ENCODE measurements around the gene CYB5R3. TPM values are rescaled to one million over a fixed set of nuclear protein-coding genes. Genes with fewer than 3 reads are reported as not detected.

CYB5R3 gene
- total and polyA plus RNA-seq, 10 donors, result 37.3 to 134 (median 78.1) TPM

DNA sequence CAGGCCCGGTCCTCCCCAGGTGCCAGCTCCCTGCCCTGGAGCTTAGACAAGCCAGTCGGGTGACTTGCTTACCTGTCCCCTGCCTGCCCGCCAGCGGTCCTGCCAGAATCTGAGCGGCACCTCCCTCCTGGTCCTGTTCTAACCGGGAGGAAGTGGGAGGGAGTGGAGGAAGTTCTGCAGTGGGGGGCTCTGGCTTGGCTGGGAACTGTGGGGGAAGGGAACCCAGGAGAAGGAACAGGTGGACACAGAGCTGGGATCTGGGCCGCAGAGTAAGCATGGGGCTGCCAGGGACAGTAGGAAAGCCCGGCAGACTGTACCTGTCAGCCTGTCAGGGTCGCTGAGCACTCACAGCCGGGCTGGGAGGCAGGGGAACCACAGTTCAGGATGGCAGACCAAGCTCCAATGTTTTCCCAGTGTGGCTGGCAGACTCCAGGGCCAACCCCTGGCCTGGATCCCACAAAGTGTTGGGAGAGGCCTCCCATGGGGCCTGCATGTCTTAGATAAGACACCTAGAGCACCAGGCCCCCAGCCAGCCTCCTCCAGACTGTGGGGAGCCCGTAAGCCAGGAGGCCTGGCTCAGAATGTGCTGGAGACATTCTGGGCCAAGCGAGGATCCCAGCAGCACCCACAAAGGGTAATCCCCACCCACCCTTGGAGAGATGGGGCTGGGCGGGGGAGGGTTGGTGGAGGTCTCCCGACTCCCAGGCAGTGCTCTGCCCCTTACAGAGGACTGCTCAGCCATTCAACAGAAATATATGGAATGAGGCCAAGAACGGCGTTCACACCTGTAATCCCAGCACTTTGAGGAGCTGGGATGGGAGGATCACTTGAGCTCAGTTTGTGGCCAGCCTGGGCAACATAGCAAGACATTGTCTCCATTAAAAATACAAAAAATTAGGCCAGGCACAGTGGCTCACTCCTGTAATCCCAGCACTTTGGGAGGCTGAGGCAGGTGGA, 2.3 kb downstream of the CYB5R3 start:
- 45 to 61% (median 54%) methylated on average over 11 to 16 of the region's 16 CpGs for WGBS, 5 donors
- Histone ChIP-seq H3K9me3 (no peaks in the 10 kb centered on the region), H3K27ac (peak overlapping the region in 6 of 8 donors; percentile 25 to 81 (median 70)), H3K36me3 (peaks cover 0 to 13% (median 0%) of the 10 kb centered on the region in 6 donors), H3K4me3 (peak overlapping the region in 3 of 8 donors; percentile 10 to 39 (median 20)), H3K4me1 (peaks cover 60 to 77% (median 72%) of the 10 kb centered on the region in 6 donors), H3K27me3 (replicated peaks in 1 of 7) (no peaks in the 10 kb centered on the region)
- TF ChIP-seq CTCF (IDR thresholded peaks at IDR 0.05 in 8 of 11, conservative IDR thresholded peaks at IDR 0.05 in 3 of 11) (no peak), POLR2AphosphoS5 (IDR thresholded peaks at IDR 0.05) (no peak), POLR2A (IDR thresholded peaks at IDR 0.05) (no peak)
- intact Hi-C loops (cut with DNase I; ENCODE audit: low total_unique reads), result no loop called here
- DNase-seq, result no peak

DNA sequence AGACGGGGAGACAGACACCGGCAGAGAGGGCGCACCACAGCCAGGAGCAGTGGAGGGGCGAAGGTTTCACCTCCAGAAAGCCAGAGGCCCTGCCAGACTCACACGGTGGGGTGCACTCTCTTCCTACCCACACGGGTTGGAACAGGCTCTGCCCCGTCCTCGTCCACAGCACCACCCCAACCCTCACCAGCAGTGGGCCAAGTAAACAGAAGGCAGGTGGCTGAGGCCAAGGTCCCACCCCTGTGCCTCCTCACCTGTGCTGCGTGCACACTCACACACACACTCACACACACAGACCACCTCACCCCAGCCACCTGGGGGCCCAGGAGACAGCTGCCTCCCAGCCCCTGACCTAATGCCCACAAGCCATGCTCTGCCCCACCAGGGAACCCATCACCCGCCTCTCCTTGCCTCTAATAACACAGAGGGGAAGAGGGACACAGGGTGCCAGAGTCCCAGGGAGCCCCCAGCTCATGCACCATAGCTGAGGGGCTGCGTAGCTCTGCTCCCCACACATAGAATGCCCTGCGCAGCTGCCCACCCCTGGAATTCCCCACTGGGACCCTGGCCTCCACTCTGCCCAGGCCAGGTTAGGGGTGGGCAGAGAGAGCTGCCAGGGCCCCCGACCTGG, 3.1 kb downstream of the CYB5R3 start:
- DNase-seq, result no peak

DNA sequence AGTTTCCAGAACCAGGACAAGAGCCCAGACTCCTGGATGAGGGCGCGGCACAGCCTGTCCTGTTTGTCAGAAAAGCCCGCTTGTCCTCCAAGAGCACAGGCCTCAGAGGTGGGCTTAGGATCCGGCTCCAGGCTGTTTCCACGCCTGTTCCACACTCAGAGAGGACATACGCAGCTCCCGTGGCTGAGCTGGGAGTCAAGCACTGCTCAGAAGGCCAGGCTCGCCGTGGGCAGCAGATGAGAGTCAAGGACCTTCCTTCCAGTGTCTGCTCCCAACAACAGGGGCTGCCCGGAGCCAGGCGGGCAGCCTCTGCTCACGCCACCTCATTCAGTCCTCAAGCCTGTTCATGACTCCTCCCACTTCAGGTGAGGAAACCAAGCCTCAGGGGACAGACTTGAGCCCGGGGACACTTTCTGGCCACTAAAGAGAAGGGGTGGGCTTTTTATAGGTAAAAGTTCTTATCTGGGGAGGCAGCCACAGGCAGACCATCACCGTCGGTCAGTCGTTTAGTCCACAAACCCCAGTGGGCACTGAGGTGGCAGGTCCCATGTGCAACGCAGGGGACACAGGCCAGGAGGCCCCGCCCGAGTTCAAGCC, 3.8 kb downstream of the CYB5R3 start:
- peaks cover 0 to 13% (median 0%) of the 10 kb centered on the region in 6 donors for H3K36me3 ChIP-seq
- peaks cover 60 to 91% (median 78%) of the 10 kb centered on the region in 6 donors for H3K4me1 ChIP-seq
- peak overlapping the region in 3 of 8 donors; percentile 10 to 39 (median 20) for H3K4me3 ChIP-seq
- TF ChIP-seq POLR2A (IDR thresholded peaks at IDR 0.05), result no peak
- TF ChIP-seq POLR2AphosphoS5 (IDR thresholded peaks at IDR 0.05), result peak in 2 of 3 donors; percentile 15 to 39
- no peak for TF ChIP-seq CTCF (IDR thresholded peaks at IDR 0.05 in 8 of 11, conservative IDR thresholded peaks at IDR 0.05 in 3 of 11)
- no peak for DNase-seq
- intact Hi-C loops (cut with DNase I; ENCODE audit: low total_unique reads), result no loop called here
- H3K9me3 ChIP-seq, result no peaks in the 10 kb centered on the region
- H3K27ac ChIP-seq, result peak overlapping the region; percentile 23 to 81 (median 68)
- no peaks in the 10 kb centered on the region for H3K27me3 ChIP-seq (replicated peaks in 1 of 7)
- 59 to 80% (median 69%) methylated on average over 16 to 19 of the region's 19 CpGs for WGBS, 5 donors

More for the DNA sequence above, 3.1 kb downstream of the CYB5R3 start:
- intact Hi-C loops (cut with DNase I; ENCODE audit: low total_unique reads), result no loop called here
- Histone ChIP-seq H3K4me1 (peaks cover 60 to 85% (median 76%) of the 10 kb centered on the region in 6 donors), H3K4me3 (peak overlapping the region in 3 of 8 donors; percentile 10 to 39 (median 20)), H3K27me3 (replicated peaks in 1 of 7) (no peaks in the 10 kb centered on the region), H3K36me3 (peaks cover 0 to 13% (median 0%) of the 10 kb centered on the region in 6 donors), H3K9me3 (no peaks in the 10 kb centered on the region), H3K27ac (peak overlapping the region in 7 of 8 donors; percentile 25 to 81 (median 70))
- TF ChIP-seq CTCF (IDR thresholded peaks at IDR 0.05 in 8 of 11, conservative IDR thresholded peaks at IDR 0.05 in 3 of 11), result no peak
- no peak for TF ChIP-seq POLR2A (IDR thresholded peaks at IDR 0.05)
- no peak for TF ChIP-seq POLR2AphosphoS5 (IDR thresholded peaks at IDR 0.05)
- 64 to 78% (median 71%) methylated on average over 10 to 13 of the region's 13 CpGs for WGBS, 5 donors
